ENCODE data around the gene FAF1.

The FAF1 gene

DNA sequence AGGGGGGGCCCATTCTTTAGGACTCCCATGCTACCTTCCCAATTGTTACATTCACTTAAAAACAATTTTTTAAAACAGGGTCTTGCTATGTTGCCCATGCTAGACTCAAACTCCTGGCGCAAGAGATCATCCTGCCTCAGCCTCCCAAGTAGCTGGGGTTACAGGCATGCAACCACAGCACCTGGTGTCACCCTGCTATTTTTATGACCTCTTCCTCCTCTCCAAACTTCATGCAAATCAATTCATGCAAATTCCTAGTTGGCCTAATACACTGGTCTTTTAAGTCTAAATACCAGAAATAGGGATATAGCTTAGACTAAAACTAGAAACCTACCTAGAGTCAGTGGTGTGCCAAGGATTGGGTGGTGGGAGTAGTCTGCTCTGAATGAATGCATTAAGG is 40.1 kb upstream of the FAF1 start:
- TF ChIP-seq NFIC (IDR thresholded peaks at IDR 0.05), result no peak
- TF ChIP-seq FOXM1 (IDR thresholded peaks at IDR 0.05; ENCODE audit: borderline replicate concordance, low read depth), result no peak
- TF ChIP-seq EP300 (IDR thresholded peaks at IDR 0.05; ENCODE audit: borderline replicate concordance), result no peak
- no peak for TF ChIP-seq ZBTB7A (IDR thresholded peaks at IDR 0.05; ENCODE audit: low read depth)
- TF ChIP-seq YY1 (IDR thresholded peaks at IDR 0.05; ENCODE audit: low read depth), result no peak
- TF ChIP-seq EGR1 (IDR thresholded peaks at IDR 0.05), result no peak
- no peak for TF ChIP-seq RAD21 (IDR thresholded peaks at IDR 0.05; ENCODE audit: low read depth)
- TF ChIP-seq, protein P1, sequence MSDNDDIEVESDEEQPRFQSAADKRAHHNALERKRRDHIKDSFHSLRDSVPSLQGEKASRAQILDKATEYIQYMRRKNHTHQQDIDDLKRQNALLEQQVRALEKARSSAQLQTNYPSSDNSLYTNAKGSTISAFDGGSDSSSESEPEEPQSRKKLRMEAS (IDR thresholded peaks at IDR 0.05), result no peak
- TF ChIP-seq TCF12 (IDR thresholded peaks at IDR 0.05; ENCODE audit: low read depth), result no peak
- no peak for TF ChIP-seq CEBPB (IDR thresholded peaks at IDR 0.05)
- no peak for TF ChIP-seq CREB1 (IDR thresholded peaks at IDR 0.05; ENCODE audit: low read depth)
- no peak for TF ChIP-seq TAF1 (IDR thresholded peaks at IDR 0.05; ENCODE audit: low read depth)
- TF ChIP-seq TEAD4 (IDR thresholded peaks at IDR 0.05), result no peak
- TF ChIP-seq, protein P2, sequence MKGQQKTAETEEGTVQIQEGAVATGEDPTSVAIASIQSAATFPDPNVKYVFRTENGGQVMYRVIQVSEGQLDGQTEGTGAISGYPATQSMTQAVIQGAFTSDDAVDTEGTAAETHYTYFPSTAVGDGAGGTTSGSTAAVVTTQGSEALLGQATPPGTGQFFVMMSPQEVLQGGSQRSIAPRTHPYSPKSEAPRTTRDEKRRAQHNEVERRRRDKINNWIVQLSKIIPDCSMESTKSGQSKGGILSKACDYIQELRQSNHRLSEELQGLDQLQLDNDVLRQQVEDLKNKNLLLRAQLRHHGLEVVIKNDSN (IDR thresholded peaks at IDR 0.05), result no peak
- TF ChIP-seq, protein P3, sequence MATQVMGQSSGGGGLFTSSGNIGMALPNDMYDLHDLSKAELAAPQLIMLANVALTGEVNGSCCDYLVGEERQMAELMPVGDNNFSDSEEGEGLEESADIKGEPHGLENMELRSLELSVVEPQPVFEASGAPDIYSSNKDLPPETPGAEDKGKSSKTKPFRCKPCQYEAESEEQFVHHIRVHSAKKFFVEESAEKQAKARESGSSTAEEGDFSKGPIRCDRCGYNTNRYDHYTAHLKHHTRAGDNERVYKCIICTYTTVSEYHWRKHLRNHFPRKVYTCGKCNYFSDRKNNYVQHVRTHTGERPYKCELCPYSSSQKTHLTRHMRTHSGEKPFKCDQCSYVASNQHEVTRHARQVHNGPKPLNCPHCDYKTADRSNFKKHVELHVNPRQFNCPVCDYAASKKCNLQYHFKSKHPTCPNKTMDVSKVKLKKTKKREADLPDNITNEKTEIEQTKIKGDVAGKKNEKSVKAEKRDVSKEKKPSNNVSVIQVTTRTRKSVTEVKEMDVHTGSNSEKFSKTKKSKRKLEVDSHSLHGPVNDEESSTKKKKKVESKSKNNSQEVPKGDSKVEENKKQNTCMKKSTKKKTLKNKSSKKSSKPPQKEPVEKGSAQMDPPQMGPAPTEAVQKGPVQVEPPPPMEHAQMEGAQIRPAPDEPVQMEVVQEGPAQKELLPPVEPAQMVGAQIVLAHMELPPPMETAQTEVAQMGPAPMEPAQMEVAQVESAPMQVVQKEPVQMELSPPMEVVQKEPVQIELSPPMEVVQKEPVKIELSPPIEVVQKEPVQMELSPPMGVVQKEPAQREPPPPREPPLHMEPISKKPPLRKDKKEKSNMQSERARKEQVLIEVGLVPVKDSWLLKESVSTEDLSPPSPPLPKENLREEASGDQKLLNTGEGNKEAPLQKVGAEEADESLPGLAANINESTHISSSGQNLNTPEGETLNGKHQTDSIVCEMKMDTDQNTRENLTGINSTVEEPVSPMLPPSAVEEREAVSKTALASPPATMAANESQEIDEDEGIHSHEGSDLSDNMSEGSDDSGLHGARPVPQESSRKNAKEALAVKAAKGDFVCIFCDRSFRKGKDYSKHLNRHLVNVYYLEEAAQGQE (IDR thresholded peaks at IDR 0.05; ENCODE audit: low read depth), result no peak

DNA sequence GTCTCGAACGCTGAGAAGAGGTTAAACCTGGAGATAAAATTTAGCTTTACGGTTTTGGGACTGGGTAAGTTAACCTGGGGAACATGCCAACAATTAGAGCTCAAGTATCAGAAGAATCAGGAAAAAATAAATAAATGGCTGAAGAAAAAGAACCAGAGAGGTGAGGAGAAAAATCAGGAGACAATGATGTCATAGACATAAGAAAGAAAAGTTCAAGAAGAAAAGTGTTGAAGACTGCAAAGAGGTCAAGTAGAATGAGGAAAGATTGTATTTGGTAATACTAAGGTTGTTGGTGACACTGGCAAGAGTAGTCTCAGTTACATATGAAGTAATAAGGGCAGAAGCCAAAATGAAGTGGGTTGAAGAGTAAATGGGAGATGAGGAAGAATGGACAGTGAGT is 36.0 kb upstream of the FAF1 start:
- no peak for TF ChIP-seq EP300 (IDR thresholded peaks at IDR 0.05; ENCODE audit: borderline replicate concordance)
- TF ChIP-seq EGR1 (IDR thresholded peaks at IDR 0.05), result no peak
- TF ChIP-seq FOXM1 (IDR thresholded peaks at IDR 0.05; ENCODE audit: borderline replicate concordance, low read depth), result no peak
- TF ChIP-seq RAD21 (IDR thresholded peaks at IDR 0.05; ENCODE audit: low read depth), result no peak
- no peak for TF ChIP-seq NFIC (IDR thresholded peaks at IDR 0.05)
- TF ChIP-seq TEAD4 (IDR thresholded peaks at IDR 0.05), result no peak
- TF ChIP-seq, protein P2 (IDR thresholded peaks at IDR 0.05), result no peak
- no peak for TF ChIP-seq TCF12 (IDR thresholded peaks at IDR 0.05; ENCODE audit: low read depth)
- TF ChIP-seq ZBTB7A (IDR thresholded peaks at IDR 0.05; ENCODE audit: low read depth), result no peak
- TF ChIP-seq YY1 (IDR thresholded peaks at IDR 0.05; ENCODE audit: low read depth), result no peak
- no peak for TF ChIP-seq CREB1 (IDR thresholded peaks at IDR 0.05; ENCODE audit: low read depth)
- TF ChIP-seq, protein P3 (IDR thresholded peaks at IDR 0.05; ENCODE audit: low read depth), result no peak
- TF ChIP-seq TAF1 (IDR thresholded peaks at IDR 0.05; ENCODE audit: low read depth), result no peak
- TF ChIP-seq, protein P1 (IDR thresholded peaks at IDR 0.05), result no peak

DNA sequence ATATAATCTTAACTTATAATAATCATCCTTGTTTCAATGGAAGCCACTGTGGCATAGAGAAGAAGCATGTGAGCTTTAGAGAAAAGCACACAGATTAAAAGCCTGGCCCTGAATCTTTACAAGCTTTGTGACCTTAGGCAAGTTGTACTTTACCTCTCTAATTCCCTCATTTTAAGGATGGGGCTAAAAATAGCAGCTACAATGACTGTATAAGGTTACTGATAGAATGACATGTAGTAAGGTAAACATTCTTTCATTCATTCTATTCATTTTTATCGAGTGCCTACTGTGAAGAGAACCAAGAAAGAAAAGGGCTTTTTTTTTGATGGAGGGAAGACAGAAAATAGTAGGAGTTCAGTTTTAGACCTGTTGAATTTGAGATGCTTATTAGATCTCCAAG is 35.6 kb upstream of the FAF1 start:
- no peak for TF ChIP-seq TAF1 (IDR thresholded peaks at IDR 0.05; ENCODE audit: low read depth)
- no peak for TF ChIP-seq EP300 (IDR thresholded peaks at IDR 0.05; ENCODE audit: borderline replicate concordance)
- no peak for TF ChIP-seq TCF12 (IDR thresholded peaks at IDR 0.05; ENCODE audit: low read depth)
- no peak for TF ChIP-seq ZBTB7A (IDR thresholded peaks at IDR 0.05; ENCODE audit: low read depth)
- no peak for TF ChIP-seq NFIC (IDR thresholded peaks at IDR 0.05)
- no peak for TF ChIP-seq FOXM1 (IDR thresholded peaks at IDR 0.05; ENCODE audit: borderline replicate concordance, low read depth)
- TF ChIP-seq TEAD4 (IDR thresholded peaks at IDR 0.05), result no peak
- TF ChIP-seq, protein P3 (IDR thresholded peaks at IDR 0.05; ENCODE audit: low read depth), result no peak
- TF ChIP-seq YY1 (IDR thresholded peaks at IDR 0.05; ENCODE audit: low read depth), result no peak
- no peak for TF ChIP-seq RAD21 (IDR thresholded peaks at IDR 0.05; ENCODE audit: low read depth)
- TF ChIP-seq CREB1 (IDR thresholded peaks at IDR 0.05; ENCODE audit: low read depth), result no peak
- no peak for TF ChIP-seq EGR1 (IDR thresholded peaks at IDR 0.05)
- TF ChIP-seq, protein P1 (IDR thresholded peaks at IDR 0.05), result no peak
- TF ChIP-seq CEBPB (IDR thresholded peaks at IDR 0.05), result no peak
- TF ChIP-seq, protein P2 (IDR thresholded peaks at IDR 0.05), result no peak
